Measurements from ENCODE around the gene ADCY1. TPM values are rescaled to one million over a fixed set of nuclear protein-coding genes. Genes with fewer than 3 reads are reported as not detected.

Gene ADCY1
- total RNA-seq, 2 donors from 2014 or later = 1.1 TPM

GRCh38 chr7:45627691-45628456 is 53.7 kb downstream of the ADCY1 start:
- Histone ChIP-seq H3K27ac (no peak overlapping the region), H3K27me3 (no peaks in the 10 kb centered on the region), H3K36me3 (no peaks in the 10 kb centered on the region), H3K9me3 (no peaks in the 10 kb centered on the region), H3K4me3 (no peak overlapping the region), H3K9ac (ENCODE audit: low read depth in 2 of 2, low read length in 2 of 2) (no peak overlapping the region), H3K4me1 (no peaks in the 10 kb centered on the region)
- no peak for TF ChIP-seq CTCF (IDR thresholded peaks at IDR 0.05)
- no peak for DNase-seq
- intact Hi-C loops (cut with DNase I) = no loop called here

- no peaks in the 10 kb centered on the region for H3K9me3 ChIP-seq
- no peaks in the 10 kb centered on the region for H3K4me1 ChIP-seq
- no peaks in the 10 kb centered on the region for H3K36me3 ChIP-seq
- no peak overlapping the region for H3K9ac ChIP-seq (ENCODE audit: low read depth in 2 of 2, low read length in 2 of 2)
- H3K4me3 ChIP-seq = no peak overlapping the region
- H3K27me3 ChIP-seq = no peaks in the 10 kb centered on the region
- DNase-seq = no peak
- TF ChIP-seq CTCF (IDR thresholded peaks at IDR 0.05) = no peak
- intact Hi-C loops (cut with DNase I) = no loop called here
- H3K27ac ChIP-seq = no peak overlapping the region
These were observed 57.4 kb downstream of the ADCY1 start for GRCh38 chr7:45631569-45631968.

- Histone ChIP-seq H3K9me3 (no peaks in the 10 kb centered on the region), H3K36me3 (no peaks in the 10 kb centered on the region), H3K27me3 (no peaks in the 10 kb centered on the region), H3K4me1 (no peaks in the 10 kb centered on the region), H3K27ac (no peak overlapping the region), H3K9ac (ENCODE audit: low read depth in 2 of 2, low read length in 2 of 2) (no peak overlapping the region), H3K4me3 (no peak overlapping the region)
- no peak for TF ChIP-seq CTCF (IDR thresholded peaks at IDR 0.05)
- DNase-seq = no peak
- intact Hi-C loops (cut with DNase I) = no loop called here
These were observed 62.6 kb downstream of the ADCY1 start for GRCh38 chr7:45636733-45637132.

- H3K9me3 ChIP-seq = no peaks in the 10 kb centered on the region
- H3K9ac ChIP-seq (ENCODE audit: low read depth in 2 of 2, low read length in 2 of 2) = no peak overlapping the region
- no peak overlapping the region for H3K4me3 ChIP-seq
- no peaks in the 10 kb centered on the region for H3K4me1 ChIP-seq
- intact Hi-C loops (cut with DNase I) = no loop called here
- no peak for TF ChIP-seq CTCF (IDR thresholded peaks at IDR 0.05)
- H3K27ac ChIP-seq = no peak overlapping the region
- no peaks in the 10 kb centered on the region for H3K27me3 ChIP-seq
- no peak for DNase-seq
- H3K36me3 ChIP-seq = no peaks in the 10 kb centered on the region
These were observed 64.7 kb downstream of the ADCY1 start for GRCh38 chr7:45638916-45639315.

- no peak for TF ChIP-seq CTCF (IDR thresholded peaks at IDR 0.05)
- no peaks in the 10 kb centered on the region for H3K36me3 ChIP-seq
- no peak overlapping the region for H3K27ac ChIP-seq
- no peak for DNase-seq
- H3K4me3 ChIP-seq = no peak overlapping the region
- no peaks in the 10 kb centered on the region for H3K4me1 ChIP-seq
- H3K9ac ChIP-seq (ENCODE audit: low read depth in 2 of 2, low read length in 2 of 2) = no peak overlapping the region
- intact Hi-C loops (cut with DNase I) = no loop called here
- no peaks in the 10 kb centered on the region for H3K27me3 ChIP-seq
- H3K9me3 ChIP-seq = no peaks in the 10 kb centered on the region
These were observed 67.9 kb downstream of the ADCY1 start for GRCh38 chr7:45642044-45642443.
